Esophagus muscularis mucosa (tissue), 4 donors: ENCODE measurements around the gene ZNF408. TPM values are rescaled to one million over a fixed set of nuclear protein-coding genes. Genes with fewer than 3 reads are reported as not detected.

Experiments
- DNase-seq: peaks from one replicate; pipeline ENCODE4 v3.0.0-alpha.2; 2017; ENCODE audit errors: extremely low spot score
- H3K27ac ChIP-seq, 4 donors: fragments of 200-600 bp; sonication (generic); replicated peaks in 1 of 4; 1 replicate in 3 of 4; 2 replicates in 1 of 4; pipeline ENCODE4 v1.5.1; 2016 to 2019; ENCODE audit warnings: mild to moderate bottlenecking in 1 of 4
- H3K27me3 ChIP-seq, 4 donors: fragments of 200-600 bp; sonication (generic); one replicate each; pipeline versions ENCODE4 v1.5.1 to v1.6.0; 2016 to 2019
- H3K36me3 ChIP-seq, 4 donors: fragments of 200-600 bp; sonication (generic); one replicate each; pipeline ENCODE4 v1.5.1; 2016 to 2019
- H3K4me1 ChIP-seq, 4 donors: fragments of 200-600 bp; sonication (generic); one replicate each; pipeline ENCODE4 v1.5.1; 2016 to 2019
- H3K4me3 ChIP-seq, 4 donors: fragments of 200-600 bp; sonication (generic); 1 replicate in 2 of 4; 2 replicates in 2 of 4; pipeline ENCODE4 v1.5.1; 2016 to 2019; ENCODE audit warnings: mild to moderate bottlenecking in 4 of 4, moderate library complexity in 1 of 4
- H3K9me3 ChIP-seq, 4 donors: fragments of 200-600 bp; sonication (generic); 1 replicate in 3 of 4; 2 replicates in 1 of 4; pipeline ENCODE4 v1.5.1; 2016 to 2019
- CTCF ChIP-seq, 3 experiments: fragments of 200-600 bp in 2 of 3; fragments of 450-650 bp in 1 of 3; sonication (generic) in 2 of 3; IDR thresholded peaks; one replicate each; pipeline ENCODE4 v1.5.1; 2017 to 2019; ENCODE audit warnings: antibody characterized with exemption in 3 of 3, mild to moderate bottlenecking in 2 of 3, moderate library complexity in 1 of 3
- EP300 ChIP-seq: sonication (generic); formaldehyde crosslinking; IDR thresholded peaks from one replicate; pipeline ENCODE4 v1.6.1; 2017; ENCODE audit warnings: antibody characterized with exemption
- POLR2A ChIP-seq: fragments of 450-650 bp; IDR thresholded peaks from one replicate; pipeline ENCODE4 v1.6.1; 2017; ENCODE audit warnings: antibody characterized with exemption, moderate library complexity, mild to moderate bottlenecking, low read depth
- POLR2AphosphoS5 ChIP-seq, 2 donors: sonication (generic); formaldehyde crosslinking; IDR thresholded peaks; one replicate each; pipeline ENCODE4 v1.6.1; 2017; ENCODE audit warnings: antibody characterized with exemption in 2 of 2
- WGBS: methylation state at CpG from one replicate; pipeline ENCODE4 v1.1.5; 2018; 5-methylcytosine and 5-hydroxymethylcytosine counted together
- intact Hi-C: fragments of 100-400 bp; cut with DNase I; formaldehyde crosslinking; loops from one replicate; pipeline ENCODE4 v1.15.1; 2023
- total RNA-seq, 4 donors: library from RNA; depleted of rRNA; stranded (reverse); fragments of >200 nt; gene quantifications; one replicate each; pipeline versions ENCODE4 v1.1.0 to v1.2.1, GENCODE V29; 2016

The ZNF408 gene
- total RNA-seq, 4 donors from 2014 or later = 7.1 to 12.6 (median 10.3) TPM

- Histone ChIP-seq H3K9me3 (no peaks in the 10 kb centered on the region), H3K4me3 (peak overlapping the region in 1 of 4 donors; percentile 3), H3K4me1 (peaks cover 31 to 45% (median 36%) of the 10 kb centered on the region in 4 donors), H3K27ac (peak overlapping the region; percentile 68 to 82 (median 77)), H3K27me3 (no peaks in the 10 kb centered on the region), H3K36me3 (peaks cover 60 to 78% (median 75%) of the 10 kb centered on the region in 4 donors)
- intact Hi-C loops = no loop called here
- 86% methylated on average over 7 of the region's 7 CpGs for WGBS
- TF ChIP-seq EP300 (no peak), CTCF (IDR thresholded peaks at IDR 0.05) (no peak), POLR2A (no peak), POLR2AphosphoS5 (IDR thresholded peaks at IDR 0.05) (no peak)
- no peak for DNase-seq
Observed at GRCh38 chr11:46675949-46676348, 24.9 kb upstream of the ZNF408 start.

- DNase-seq = no peak
- no peaks in the 10 kb centered on the region for H3K27me3 ChIP-seq
- WGBS = 80% methylated on average over 15 of the region's 15 CpGs
- peak overlapping the region; percentile 68 to 82 (median 77) for H3K27ac ChIP-seq
- H3K4me1 ChIP-seq = peaks cover 31 to 45% (median 36%) of the 10 kb centered on the region in 4 donors
- intact Hi-C loops = no loop called here
- H3K36me3 ChIP-seq = peaks cover 57 to 78% (median 75%) of the 10 kb centered on the region in 4 donors
- TF ChIP-seq EP300 (no peak), POLR2A (no peak), POLR2AphosphoS5 (IDR thresholded peaks at IDR 0.05) (no peak), CTCF (IDR thresholded peaks at IDR 0.05) (no peak)
- no peaks in the 10 kb centered on the region for H3K9me3 ChIP-seq
- no peak overlapping the region for H3K4me3 ChIP-seq
Observed at GRCh38 chr11:46676436-46677158, 24.2 kb upstream of the ZNF408 start.

GRCh38 chr11:46677169-46677568, 23.7 kb upstream of the ZNF408 start:
- no peaks in the 10 kb centered on the region for H3K27me3 ChIP-seq
- intact Hi-C loops = no loop called here
- peak overlapping the region in 3 of 4 donors; percentile 74 to 82 (median 80) for H3K27ac ChIP-seq
- TF ChIP-seq CTCF (IDR thresholded peaks at IDR 0.05) = no peak
- no peak for TF ChIP-seq POLR2A
- TF ChIP-seq EP300 = no peak
- TF ChIP-seq POLR2AphosphoS5 (IDR thresholded peaks at IDR 0.05) = no peak
- H3K9me3 ChIP-seq = no peaks in the 10 kb centered on the region
- DNase-seq = no peak
- peaks cover 31 to 45% (median 36%) of the 10 kb centered on the region in 4 donors for H3K4me1 ChIP-seq
- 76% methylated on average over 5 of the region's 8 CpGs for WGBS
- peaks cover 51 to 78% (median 75%) of the 10 kb centered on the region in 4 donors for H3K36me3 ChIP-seq
- H3K4me3 ChIP-seq = no peak overlapping the region

- peak overlapping the region in 2 of 4 donors; percentile 33 to 35 for H3K27ac ChIP-seq
- H3K36me3 ChIP-seq = peaks cover 44 to 75% (median 66%) of the 10 kb centered on the region in 4 donors
- WGBS = 76% methylated on average over 10 of the region's 10 CpGs
- H3K4me3 ChIP-seq = no peak overlapping the region
- no peak for DNase-seq
- intact Hi-C loops = no loop called here
- H3K9me3 ChIP-seq = no peaks in the 10 kb centered on the region
- H3K4me1 ChIP-seq = peaks cover 32 to 47% (median 38%) of the 10 kb centered on the region in 4 donors
- H3K27me3 ChIP-seq = no peaks in the 10 kb centered on the region
- TF ChIP-seq EP300 = no peak
- TF ChIP-seq CTCF (IDR thresholded peaks at IDR 0.05) = no peak
- no peak for TF ChIP-seq POLR2AphosphoS5 (IDR thresholded peaks at IDR 0.05)
- no peak for TF ChIP-seq POLR2A
Observed at GRCh38 chr11:46677991-46678740, 22.7 kb upstream of the ZNF408 start.
